Activated T-cell treated with anti-CD3 and anti-CD28 coated beads for 24 hours (primary cell): ENCODE results near the gene GPAM.
A peak's percentile ranks its signal among the peaks of the same experiment; 100 is the strongest.
"Not testable (repeated sequence)": the region's sequence is repeated elsewhere in the genome, so short reads cannot be mapped to it uniquely, and the experiment has no call there.

ENCODE experiments used
- DNase-seq: peaks from one replicate; pipeline ENCODE4 v3.0.0-alpha.2; 2020; ENCODE audit warnings: low read depth

Gene GPAM, protein sequence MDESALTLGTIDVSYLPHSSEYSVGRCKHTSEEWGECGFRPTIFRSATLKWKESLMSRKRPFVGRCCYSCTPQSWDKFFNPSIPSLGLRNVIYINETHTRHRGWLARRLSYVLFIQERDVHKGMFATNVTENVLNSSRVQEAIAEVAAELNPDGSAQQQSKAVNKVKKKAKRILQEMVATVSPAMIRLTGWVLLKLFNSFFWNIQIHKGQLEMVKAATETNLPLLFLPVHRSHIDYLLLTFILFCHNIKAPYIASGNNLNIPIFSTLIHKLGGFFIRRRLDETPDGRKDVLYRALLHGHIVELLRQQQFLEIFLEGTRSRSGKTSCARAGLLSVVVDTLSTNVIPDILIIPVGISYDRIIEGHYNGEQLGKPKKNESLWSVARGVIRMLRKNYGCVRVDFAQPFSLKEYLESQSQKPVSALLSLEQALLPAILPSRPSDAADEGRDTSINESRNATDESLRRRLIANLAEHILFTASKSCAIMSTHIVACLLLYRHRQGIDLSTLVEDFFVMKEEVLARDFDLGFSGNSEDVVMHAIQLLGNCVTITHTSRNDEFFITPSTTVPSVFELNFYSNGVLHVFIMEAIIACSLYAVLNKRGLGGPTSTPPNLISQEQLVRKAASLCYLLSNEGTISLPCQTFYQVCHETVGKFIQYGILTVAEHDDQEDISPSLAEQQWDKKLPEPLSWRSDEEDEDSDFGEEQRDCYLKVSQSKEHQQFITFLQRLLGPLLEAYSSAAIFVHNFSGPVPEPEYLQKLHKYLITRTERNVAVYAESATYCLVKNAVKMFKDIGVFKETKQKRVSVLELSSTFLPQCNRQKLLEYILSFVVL

DNA sequence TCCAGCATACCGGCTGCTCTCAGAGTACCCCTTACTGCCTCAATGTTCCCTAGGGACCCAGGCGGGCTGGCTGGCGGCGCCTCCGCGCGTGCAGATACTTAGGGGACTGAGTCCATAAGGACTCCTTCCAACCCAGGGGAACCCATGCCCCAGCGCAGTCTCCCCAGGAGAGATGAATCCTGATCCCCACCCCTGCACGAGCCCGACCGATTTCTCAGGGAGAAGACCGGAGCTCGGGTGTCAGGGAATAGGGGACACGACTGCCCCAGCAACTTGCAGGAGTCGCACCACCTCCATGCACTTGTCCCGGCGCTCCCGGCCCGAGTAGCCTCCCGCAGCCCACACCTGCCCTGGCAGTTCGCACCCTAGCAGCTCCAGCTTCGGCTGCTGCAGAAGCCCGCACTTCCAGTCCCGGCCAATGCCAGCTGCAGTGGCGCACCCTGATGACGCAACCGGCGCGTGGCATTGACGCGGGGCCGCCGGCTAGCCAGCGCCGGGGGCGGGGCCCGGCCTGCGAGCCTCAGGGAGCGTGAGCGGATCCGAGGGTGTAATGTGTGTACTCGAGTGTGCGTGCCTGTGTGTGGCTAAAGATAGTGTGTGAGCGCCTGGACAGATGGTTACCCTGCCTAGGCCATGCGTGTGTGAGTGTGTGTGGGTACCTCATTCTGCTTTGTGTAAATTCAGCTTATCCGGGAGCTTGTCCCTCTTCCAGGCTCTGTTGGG lies at the start of gene GPAM:
Gene GPAM (minus strand): TSS at position 437 of the 723 bp plus-strand sequence. CDS start 1,981 bp downstream, outside the sequence.
- DNase-seq: peak; percentile 99

DNA sequence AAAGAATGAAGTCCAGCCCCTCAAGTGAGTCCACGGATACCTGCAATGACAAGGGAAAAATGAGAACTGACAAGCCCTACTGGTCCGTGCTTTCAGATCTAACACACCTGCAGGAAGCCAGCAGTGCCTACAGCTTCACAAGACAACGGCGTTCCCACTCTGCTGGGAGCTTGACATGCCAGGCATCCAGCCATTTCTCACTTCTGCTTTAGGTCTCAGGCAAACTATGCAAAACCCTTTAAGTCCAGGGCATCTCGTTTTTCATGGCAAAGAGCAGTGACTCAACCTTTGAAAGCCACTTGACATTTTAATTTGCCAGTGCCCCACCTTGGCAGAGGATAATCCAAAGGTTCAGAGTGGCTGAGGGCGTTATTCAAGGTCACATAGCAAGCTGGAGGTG lies 49.1 kb upstream of the GPAM start:
- DNase-seq: no peak

DNA sequence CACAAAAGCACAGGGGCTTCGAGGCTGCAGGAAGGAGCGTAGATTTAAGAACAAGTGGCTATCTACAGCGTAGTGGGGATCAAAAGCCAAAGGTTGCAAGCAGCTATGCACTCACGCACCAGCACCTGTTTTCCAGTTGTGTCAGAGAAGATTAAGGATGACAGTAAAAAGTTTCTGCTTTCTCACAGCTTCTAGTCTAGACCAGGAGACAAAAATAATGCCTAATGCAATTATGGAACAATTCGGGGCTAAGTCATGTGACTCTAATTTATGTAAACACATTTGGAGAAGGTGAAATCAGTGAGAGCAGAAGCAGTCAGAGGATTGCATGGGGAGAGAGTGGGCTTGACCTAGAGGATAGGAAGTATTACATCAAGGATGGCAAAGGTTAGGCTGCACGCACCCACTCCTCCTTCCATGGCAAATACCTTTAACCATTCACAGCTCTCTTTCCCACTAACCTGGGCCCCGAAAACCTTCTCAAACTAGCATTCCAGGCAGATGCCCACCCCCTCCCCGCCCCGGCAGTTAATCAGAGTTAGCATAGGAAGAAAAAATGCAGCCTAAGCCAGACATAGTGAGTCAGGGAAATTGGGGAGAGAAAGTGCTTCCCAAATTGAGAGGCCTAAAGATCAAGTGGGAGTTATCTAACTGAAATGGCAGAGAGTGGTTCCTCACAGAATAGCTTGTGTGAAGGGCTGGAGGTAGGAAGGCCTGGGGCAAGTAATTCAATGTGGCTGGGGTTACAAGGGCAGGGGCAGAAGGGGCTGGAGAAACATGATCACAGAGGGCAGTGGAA lies 48.2 kb upstream of the GPAM start:
- no peak for DNase-seq

DNA sequence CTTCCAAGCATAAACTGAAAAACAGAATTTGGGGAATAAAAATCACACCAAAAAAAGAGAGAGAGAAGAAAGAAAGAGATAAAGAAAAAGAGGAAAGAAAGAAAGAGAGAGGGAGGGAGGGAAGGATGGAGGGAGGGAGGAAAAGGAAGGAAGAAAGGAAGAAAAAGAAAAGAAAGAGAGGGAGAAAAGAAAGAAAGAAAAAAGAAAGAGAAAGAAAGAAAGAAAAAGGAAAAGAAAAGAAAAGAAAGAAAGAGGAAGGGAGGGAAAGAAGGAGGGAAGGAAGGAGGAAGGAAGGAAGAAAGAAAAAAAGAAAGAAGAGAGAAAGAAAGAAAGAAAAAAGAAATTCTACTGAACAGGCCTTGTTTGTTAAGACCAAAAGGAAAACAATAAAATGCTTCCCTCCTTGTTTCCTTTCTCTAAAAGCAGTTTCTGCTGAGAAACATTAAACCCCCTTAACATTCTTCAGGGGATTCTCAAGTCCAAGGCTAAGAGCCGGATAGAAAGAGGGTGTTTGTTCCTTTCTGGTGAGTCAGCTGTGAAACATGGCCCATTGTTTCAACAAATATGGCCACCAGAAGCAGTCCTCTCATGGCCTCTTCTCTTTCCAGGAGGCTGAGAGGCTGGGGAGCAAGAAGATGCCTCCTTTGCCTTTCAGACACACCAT lies 46.9 kb upstream of the GPAM start:
- no peak for DNase-seq

DNA sequence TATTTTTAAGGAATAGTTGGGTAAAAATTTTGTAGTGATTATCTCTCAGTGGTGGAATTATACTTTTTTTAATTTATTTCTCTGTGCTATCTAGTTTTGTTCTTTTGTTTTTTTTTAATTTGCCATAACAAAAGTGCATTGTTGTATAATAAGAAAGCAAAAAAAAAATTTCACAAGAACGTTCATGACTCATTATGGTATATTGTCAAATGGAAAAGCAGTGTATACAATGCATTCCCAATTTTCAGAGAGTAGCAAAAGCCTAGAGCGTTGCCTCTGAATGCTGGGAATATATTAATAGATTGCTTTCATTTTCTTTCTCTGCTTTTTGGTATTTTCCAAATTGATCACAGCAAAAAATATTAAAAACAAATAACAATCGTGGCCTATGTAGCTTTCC lies 46.3 kb upstream of the GPAM start:
- no peak for DNase-seq

DNA sequence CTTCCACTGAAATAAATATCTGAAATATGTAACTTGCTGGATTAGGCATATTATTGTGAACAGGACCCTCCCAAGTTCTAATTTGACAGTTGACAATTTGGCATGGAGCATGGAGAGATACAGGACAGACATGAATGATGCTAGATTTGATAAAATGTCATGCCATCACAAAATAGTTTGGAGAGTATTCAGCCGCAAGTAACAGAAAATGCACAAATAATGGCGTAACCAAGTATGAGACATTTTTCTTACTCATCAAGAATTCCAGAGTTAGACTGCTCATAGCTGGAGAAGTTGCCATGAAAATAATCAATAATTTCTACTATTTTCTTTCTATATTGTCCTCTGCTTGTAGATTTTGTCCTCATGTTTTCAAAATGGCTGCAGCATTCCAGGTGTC lies 45.5 kb upstream of the GPAM start:
- DNase-seq: no peak

DNA sequence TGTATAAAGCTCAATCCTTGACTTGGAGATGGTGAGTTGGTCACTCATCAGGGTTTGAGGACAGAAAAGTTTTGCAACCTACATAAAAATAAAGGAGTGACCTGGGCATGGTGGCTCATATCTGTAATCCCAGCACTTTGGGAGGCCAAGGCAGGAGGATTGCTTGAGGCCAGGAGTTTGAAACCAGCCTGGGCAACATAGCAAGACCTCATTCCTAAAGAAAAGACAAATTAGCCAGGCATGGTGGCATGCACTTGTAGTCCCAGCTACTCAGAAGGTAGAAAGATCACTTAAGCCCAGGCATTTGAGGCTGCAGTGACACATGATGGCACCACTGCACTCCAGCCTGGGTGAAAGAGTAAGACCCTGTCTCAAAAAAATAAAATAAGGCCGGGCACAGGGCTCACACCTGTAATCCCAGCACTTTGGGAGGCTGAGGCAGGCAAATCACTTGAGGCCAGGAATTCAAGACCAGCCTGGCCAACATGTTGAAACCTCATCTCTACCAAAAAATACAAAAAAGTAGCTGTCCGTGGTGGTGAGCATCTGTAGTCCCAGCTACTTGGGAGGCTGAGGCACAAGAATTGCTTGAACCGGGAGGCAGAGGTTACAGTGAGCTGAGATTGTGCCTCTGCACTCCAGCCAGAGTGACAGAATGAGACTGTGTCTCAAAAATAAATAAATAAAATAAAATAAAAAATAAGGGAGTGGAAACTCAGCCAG lies 45.0 kb upstream of the GPAM start:
- DNase-seq: not testable (repeated sequence)

DNA sequence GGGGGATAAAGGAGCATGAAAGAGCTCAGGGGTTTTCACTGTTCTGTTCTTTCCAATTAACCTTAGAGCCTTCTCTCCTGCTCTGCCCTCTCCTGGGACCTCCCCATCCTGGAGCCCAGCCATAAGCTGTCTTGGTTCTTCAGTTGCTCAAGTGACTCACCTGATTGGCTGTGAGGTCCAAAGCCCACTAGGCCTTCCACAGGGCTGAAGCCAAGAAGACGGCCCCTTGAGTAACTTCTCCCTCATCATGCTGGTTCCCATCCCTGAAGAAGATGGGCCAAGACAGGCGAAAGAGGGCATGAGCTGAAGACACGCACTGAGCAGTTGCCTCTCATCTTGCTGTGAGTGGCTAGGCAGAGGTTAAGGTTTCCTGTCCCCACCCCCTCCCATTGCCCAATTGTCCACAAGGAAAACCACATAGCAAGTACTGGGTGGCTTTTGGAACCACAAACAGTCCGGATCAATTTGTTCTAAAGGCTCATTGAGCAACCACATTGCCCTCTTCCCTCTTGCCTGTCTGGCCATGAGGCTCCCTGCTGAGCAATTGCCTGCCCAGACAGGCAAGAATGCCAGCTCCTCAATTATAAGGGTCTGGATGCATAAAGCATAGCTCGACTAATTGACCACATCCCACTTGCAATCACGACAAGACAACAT lies 43.9 kb upstream of the GPAM start:
- DNase-seq: no peak

DNA sequence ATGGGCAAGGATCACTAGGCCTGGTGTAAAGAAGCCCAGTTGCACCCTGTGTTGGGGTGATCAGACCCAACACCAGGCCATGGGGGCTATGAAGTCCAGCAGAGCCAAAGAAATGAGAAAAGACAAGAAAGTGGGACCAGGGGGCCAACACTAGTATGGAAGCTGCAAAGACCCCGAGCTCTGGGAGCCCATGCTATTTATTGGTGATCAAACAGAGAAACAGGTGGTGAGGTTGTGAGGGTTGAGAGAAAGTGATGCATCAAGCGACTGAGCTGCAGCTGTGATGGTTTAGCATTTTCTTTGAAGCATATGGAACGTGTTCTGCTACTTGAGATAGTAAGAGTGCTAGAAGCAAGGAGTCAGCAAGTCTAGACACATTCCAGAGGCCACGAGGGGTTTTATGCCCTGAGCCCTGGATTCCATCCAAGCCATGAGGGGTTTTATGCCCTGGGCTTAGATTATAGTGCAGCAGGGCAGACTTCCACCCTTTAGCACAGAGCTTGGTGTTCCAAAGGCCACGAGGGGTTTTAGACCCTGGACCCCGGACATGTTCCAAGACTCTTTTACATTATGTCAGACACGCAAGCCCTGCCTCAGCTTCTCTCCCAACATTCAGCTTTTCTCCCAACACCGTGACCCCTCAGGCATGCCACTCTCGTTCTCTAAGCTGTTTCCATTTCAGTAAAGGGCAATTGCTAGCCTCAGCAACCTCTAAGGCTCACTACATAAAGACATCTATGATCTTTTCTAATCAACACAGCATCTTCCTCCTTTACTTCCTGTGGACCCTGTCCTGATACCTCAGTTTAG lies 43.1 kb upstream of the GPAM start:
- DNase-seq: no peak

DNA sequence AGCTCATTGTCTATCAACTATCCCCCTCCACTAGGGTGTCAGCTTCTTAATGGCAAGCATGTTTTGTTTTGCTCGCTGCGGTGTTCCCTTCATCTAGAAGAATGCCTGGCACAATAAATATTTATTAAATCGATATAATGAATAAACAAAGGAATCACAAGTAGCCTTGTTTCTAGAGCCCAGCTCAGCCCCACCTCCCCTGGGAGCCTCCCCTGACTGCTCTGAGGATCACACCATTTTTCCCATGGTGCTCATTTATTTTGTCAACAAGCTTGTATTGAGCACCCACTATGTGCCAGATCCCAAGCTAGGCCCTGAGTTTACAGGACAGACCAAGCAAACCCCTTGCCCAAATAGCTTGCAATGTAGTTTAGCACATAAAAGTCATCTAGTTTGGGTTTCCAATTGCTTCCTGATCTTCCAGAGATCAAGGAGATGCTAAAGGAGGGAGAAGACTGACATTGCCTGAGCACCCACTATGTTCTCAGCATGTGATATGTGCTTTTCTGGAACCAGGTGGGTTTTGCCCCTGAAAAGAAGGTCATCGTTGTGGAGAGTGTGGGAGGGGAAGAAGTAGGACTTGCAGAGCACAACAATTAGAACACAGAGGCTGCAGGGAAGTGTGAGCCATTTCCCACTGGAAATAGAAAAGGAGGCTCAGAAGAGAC lies 42.3 kb upstream of the GPAM start:
- DNase-seq: no peak

DNA sequence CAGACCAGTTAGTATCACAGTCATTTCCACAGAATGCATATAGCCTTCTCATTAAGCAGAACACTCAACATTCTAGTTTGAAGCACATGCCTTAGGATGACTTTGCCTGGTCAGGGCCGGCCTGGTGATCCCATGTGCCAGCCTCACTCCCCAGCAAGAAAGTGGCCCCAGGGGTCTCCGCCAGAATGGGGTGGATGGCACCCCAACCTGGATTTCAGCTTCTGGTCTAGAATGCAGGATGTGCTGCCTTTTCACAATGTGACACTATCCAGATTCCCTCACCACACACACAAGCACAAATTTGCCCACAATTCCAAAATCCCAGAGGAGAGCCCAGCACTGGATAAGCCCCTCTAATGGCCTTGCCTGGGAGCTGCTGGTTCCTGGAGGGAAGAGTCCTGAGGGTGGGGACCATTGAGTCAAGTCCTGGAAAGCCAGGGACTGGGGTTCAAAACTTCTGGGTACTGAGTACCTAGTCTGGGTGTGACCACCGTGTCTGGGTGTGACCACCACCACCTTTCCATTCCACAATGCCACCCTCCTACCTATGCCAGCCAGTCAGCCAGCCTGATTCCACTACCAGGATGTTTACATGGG lies 41.5 kb upstream of the GPAM start:
- DNase-seq: no peak

DNA sequence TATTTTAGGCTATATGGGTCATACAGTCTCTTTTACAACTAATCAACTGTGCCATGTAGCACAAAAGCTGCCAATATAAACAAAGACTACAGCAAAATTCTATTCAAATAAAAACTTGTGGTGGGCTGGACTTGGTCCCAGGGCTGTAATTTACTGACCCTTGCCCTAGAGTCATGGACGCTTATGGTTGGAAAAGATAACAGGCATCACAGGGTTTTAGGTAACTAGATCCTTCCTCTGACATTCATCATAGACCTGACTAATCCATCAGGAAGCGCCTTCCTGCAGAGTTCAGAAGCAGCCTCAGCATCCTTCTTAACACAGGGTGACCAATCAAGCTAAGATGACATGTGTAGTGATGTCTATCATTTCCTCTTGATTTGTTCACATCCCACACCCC lies 40.2 kb upstream of the GPAM start:
- DNase-seq: no peak

DNA sequence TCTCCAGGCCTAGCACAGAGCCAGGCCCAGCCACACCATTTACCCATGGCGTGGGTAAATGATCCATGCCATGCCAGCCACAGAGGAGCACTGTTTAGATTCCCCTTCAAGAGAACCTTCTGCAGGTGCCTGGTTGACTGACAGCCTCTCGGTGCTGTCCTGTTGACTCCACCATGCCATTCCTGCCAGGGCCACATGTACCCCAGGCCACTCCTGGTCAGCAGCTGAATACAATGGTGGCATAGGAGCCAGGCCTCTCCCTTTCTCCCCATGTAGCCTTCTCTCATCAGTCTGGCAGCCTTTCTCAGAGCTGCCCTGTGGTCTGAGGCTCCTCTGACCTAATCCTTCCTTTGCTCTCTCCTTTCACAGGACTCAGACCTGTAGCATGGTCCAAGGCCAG lies 39.2 kb upstream of the GPAM start:
- no peak for DNase-seq

DNA sequence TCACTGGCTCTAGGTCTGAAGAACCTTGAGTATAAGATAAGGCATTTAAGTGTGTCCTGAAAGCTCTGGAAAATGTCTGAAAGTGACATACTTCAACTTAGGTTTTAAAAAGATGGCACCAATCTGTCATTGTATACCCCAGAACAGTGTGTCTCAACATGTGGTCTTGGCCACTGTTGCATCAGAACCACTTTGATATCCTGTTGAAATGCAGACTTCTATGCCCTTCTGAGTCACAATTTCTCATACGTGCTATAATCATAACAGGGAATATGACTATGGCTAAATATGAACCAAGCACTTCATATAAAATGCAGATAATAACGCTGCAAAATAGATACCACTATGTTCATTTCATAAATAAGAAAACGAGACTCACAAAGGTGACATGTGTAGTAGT lies 38.0 kb upstream of the GPAM start:
- DNase-seq: no peak

DNA sequence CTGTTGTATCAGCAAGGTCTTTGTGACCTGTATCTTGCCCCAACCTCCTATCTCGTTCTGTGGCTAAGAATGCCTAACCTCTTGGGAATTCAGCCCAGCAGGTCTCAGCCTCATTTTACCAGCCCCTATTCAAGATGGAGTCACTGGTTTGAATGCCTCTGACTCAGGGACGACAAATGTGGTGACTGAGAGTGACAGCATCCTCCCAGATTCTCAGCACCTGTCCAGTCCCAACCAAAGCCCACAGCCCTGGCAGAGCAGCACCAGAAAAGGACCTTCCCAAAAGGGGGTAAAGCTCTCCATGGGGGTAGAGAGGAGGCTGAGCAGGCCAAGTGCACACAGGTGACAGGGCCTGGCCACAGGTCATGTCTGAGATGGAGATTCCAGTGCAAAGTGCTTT lies 35.4 kb upstream of the GPAM start:
- no peak for DNase-seq

DNA sequence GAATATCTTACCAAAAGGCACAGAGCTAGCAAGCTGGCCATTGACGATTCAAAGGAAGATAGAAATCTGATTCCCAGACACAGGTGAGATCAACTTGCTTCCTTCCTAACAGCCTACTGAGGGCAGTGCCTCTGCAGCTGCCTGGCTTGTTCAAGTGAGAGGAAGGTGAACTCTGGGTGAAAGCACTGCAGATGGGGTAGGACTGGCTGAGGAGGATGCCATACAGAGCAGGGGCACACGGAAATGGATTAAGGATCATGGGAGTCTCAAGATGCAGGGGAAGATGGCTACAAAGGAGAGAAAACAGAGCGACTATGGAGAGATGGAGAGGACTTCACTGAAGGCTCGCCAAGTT lies 34.4 kb upstream of the GPAM start:
- no peak for DNase-seq

DNA sequence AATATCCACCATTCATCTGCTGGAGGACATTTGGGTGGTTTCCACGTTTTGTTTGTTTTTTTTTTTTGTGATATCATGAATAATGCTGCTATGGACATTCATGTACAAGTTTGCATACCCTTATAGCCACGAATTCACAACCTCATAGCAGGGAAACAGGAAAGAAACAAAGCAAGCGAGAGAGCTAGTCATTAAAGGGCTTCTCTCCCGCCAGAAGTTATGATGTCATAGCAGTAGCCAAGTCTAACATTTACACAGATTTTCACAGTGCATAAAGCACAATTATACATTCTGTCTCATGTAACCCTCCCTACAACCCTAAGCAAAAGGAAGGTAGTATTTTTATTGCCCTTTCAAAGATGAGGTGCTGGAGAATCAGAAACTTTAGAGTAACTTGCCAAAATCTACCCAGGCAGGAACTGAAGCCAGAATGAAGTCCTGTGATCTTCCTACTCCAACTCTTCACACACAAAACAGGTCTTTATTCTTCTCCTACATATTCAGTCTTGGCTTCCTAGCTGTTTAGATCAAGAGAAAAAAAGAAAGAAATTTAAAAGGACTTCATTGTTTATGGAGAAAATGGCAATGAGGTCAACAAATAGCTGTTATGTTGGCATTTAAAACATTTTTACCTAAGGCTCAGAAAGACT lies 33.9 kb upstream of the GPAM start:
- no peak for DNase-seq

DNA sequence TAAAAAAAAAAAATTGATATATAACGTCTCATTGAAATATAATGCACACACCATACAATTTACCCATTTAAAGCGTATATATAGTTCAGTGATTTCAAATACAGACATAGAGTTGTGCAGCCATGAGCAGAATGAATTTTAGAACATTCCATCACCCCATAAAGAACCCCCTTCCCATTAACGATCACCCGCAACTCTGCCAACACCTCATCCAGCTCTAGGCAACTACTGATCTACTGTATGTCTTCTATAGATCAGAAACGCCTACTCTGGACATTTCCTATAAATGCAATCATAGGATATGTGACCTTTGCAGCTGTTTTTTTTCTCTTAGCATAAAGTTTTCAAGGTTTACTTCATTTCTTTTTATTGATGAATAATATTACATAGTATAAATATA lies 33.4 kb upstream of the GPAM start:
- no peak for DNase-seq
